Activated naive CD4-positive, alpha-beta T cell treated with anti-CD3 and anti-CD28 coated beads, Interleukin-2, amount 10 ng/mL, durations not matched to agents 7 days and 5 days (primary cell): ENCODE measurements around the gene JAG2.

Experiments used
- CTCF ChIA-PET: fragments of 350-600 bp; sonication (Branson Sonifier 250); formaldehyde crosslinking; loops from one replicate; lab custom pipeline; 2021; ENCODE audit warnings: antibody characterized with exemption; lab: Charles Lee
- DNase-seq: peaks from one replicate; pipeline ENCODE4 v3.0.0-alpha.2; 2020
- H3K27ac Mint-ChIP-seq: one replicate; pipeline ENCODE4 v1.8.0; 2021; ENCODE audit warnings: mild to moderate bottlenecking, moderate library complexity, mixed read lengths
- H3K27me3 Mint-ChIP-seq: one replicate; pipeline ENCODE4 v1.8.0; 2021; ENCODE audit warnings: mild to moderate bottlenecking, mixed read lengths
- H3K36me3 Mint-ChIP-seq: one replicate; pipeline ENCODE4 v1.8.0; 2021; ENCODE audit warnings: mixed read lengths
- H3K4me1 Mint-ChIP-seq: one replicate; pipeline ENCODE4 v1.8.0; 2021; ENCODE audit warnings: mixed read lengths
- H3K4me3 Mint-ChIP-seq: one replicate; pipeline ENCODE4 v1.8.0; 2021; ENCODE audit warnings: mild to moderate bottlenecking, moderate library complexity, mixed read lengths
- H3K9me3 Mint-ChIP-seq: one replicate; pipeline ENCODE4 v1.8.0; 2021; ENCODE audit warnings: mixed read lengths

Gene JAG2

DNA sequence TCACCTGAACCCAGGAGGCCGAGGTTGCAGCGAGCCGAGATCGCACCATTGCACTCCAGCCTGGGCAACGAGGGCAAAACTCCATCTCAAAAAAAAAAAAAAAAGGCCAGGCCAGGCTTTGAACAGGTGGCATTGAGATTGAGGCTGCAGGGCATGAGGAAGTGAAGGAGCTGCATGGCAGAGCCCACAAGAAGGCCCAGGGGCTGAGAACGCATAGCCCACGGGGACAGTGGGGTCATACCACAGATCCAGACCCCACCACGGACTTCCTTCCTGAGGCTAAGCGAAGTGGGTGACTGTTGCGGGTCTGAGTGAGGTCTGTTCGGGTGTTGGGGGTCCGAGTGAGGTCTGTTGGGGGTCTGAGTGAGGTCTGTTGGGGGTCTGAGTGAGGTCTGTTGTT, 7.8 kb downstream of the JAG2 start:
- DNase-seq: no peak
- H3K27ac Mint-ChIP-seq: no peak overlapping the region
- peaks cover 26% of the 10 kb centered on the region for H3K27me3 Mint-ChIP-seq
- no peak overlapping the region for H3K4me3 Mint-ChIP-seq
- H3K36me3 Mint-ChIP-seq: no peaks in the 10 kb centered on the region
- H3K4me1 Mint-ChIP-seq: no peaks in the 10 kb centered on the region
- CTCF ChIA-PET: no interaction called here
- no peaks in the 10 kb centered on the region for H3K9me3 Mint-ChIP-seq

DNA sequence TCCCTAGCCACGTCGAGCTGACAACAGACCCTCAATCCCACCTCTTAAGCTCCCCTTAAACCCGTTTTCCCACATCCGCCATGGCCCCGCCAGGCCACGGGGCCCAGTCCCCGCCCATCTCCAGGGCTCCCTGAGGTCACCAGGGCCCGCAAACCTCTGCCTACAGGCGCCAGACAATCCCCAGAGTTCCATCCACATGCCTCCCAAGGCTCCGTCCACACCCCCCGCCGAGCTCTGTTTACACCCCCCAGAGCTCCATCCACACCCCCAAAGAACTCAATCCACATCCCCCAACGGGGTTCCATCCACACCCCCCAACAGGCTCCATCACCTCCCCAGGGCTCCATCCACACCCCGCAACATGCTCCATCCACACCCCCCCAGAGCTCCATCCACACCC, 9.2 kb downstream of the JAG2 start:
- no peak overlapping the region for H3K4me3 Mint-ChIP-seq
- H3K36me3 Mint-ChIP-seq: no peaks in the 10 kb centered on the region
- H3K9me3 Mint-ChIP-seq: no peaks in the 10 kb centered on the region
- CTCF ChIA-PET: no interaction called here
- no peak for DNase-seq
- no peak overlapping the region for H3K27ac Mint-ChIP-seq
- H3K4me1 Mint-ChIP-seq: no peaks in the 10 kb centered on the region
- H3K27me3 Mint-ChIP-seq: peaks cover 12% of the 10 kb centered on the region

DNA sequence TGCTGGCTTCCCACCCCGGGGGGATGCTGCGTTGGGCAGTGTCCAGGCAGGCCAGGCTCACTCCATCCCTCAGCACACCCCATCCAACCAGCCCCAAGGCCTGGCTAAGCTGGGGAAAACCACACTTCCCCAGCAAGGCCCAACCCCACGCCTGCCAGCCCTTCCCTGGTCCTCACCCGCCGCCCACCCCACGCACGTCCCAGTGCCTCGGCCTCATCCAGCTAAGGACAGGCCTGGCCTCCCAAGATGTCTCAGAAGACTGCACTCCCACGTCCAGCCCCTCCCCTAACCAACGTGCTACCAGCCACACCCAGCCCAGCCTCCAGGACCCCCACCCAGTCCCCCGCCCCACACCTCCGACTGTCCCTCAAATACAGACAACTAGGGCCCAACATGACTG, 9.8 kb downstream of the JAG2 start:
- no peak for DNase-seq
- Mint-ChIP-seq H3K9me3 (no peaks in the 10 kb centered on the region), H3K36me3 (no peaks in the 10 kb centered on the region), H3K27me3 (peaks cover 9% of the 10 kb centered on the region), H3K27ac (no peak overlapping the region), H3K4me1 (no peaks in the 10 kb centered on the region), H3K4me3 (no peak overlapping the region)
- CTCF ChIA-PET: no interaction called here

DNA sequence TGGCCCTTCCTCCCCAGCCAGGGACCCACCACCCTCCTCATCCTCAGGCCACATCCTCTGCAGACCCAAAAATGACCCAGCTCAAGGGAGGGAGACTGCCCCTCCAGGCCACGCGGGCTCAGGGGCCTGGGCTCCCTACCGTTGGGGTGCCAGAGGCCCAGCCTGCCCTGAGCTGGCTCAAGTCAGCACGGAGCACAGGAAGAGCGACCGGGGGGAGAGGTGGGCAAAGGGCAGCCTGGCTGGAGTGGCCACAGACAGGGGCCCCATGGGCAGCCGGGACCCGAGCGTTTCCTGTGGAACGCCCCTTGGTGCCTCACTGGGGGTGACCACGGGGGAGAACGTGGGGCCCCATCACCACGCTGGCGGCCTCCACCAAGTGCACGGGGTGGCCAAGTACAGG, 10.7 kb downstream of the JAG2 start:
- H3K4me3 Mint-ChIP-seq: no peak overlapping the region
- no peaks in the 10 kb centered on the region for H3K4me1 Mint-ChIP-seq
- H3K36me3 Mint-ChIP-seq: no peaks in the 10 kb centered on the region
- H3K27me3 Mint-ChIP-seq: peaks cover 9% of the 10 kb centered on the region
- CTCF ChIA-PET: no interaction called here
- no peak for DNase-seq
- H3K27ac Mint-ChIP-seq: no peak overlapping the region
- no peaks in the 10 kb centered on the region for H3K9me3 Mint-ChIP-seq

DNA sequence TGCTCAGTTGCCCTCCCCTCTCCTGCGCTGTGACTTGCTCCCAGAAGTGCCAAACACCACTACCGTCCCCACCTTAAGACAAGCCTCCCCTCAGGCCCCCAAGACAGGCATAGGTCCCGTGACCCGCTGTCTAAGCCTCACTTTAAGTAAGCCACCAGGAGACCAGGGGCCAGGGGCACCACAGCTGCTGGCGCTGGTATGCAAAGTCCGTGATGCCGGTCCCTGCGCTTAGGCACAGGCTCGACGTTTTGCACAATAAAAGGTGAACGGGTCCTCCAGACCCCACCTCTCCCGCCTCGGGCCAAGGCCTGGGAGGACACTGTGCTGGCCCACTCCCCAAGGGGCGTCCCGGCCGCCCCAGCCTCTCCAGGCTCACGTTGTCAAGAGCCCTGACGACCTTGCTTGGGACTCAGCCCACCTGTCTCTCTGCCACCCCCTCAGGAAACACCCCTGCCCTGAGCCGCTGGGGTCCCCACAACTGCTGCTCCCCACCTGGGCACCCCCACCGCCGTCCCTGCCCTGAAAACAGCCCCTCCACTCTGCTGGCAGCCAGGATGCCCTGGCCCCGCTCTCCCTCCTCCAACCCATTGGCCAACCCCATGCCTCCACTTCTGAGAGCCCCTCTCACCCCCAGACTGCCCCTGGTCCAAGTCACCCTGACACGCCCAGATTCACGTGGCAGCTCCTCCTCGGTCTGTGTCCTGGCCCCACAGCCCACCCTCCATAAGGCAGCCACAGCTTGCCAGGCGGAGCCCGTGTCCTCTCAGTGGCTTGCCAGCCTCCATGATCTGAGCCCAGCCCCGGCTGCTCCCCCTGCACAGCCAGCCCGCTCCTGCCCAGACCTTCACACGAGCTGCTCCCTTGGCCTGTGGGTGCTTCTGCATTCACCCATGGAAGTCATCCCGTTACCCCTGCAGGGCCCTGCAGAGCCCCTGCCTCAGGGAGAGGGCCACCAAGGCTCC, 11.9 kb downstream of the JAG2 start:
- no peaks in the 10 kb centered on the region for H3K4me1 Mint-ChIP-seq
- H3K4me3 Mint-ChIP-seq: no peak overlapping the region
- no peak for DNase-seq
- H3K36me3 Mint-ChIP-seq: no peaks in the 10 kb centered on the region
- H3K9me3 Mint-ChIP-seq: no peaks in the 10 kb centered on the region
- H3K27me3 Mint-ChIP-seq: peaks cover 8% of the 10 kb centered on the region
- CTCF ChIA-PET: no interaction called here
- H3K27ac Mint-ChIP-seq: no peak overlapping the region

DNA sequence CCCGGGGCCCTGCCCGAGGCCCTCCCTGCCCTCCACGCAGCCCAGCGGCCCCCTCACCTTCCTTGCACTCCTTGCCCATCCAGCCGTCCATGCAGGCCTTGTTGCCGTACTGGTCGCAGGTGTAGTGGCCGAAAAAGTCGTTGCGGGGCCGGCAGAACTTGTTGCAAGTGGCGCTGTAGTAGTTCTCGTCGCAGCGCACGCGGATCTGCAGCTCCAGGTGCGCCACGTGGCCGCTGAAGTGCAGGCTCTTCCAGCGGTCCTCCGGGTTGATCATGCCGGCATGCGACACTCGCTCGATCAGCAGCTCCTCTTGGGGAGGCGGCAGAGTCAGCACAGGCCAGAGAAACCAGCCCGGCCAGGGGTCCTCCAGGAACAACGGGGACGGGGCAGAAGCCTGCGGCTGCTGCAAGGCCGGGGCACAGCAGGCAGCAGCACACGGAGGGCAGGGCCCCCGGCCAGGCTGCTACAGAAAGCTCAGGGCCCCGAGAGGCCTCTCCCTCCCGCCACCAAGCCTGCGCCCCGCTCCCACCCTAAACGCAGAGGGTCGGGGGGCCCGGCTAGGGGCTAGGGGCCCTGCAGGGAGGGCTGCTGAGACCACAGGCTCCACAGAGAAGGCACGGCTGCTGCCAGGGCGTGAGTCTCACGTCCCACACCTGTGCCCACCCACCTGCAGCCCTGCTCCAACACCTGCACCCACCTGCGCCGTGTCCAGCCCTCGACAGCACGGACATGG, 12.7 kb downstream of the JAG2 start:
- Mint-ChIP-seq H3K36me3 (no peaks in the 10 kb centered on the region), H3K4me1 (no peaks in the 10 kb centered on the region), H3K4me3 (no peak overlapping the region), H3K27me3 (peaks cover 4% of the 10 kb centered on the region), H3K27ac (no peak overlapping the region), H3K9me3 (no peaks in the 10 kb centered on the region)
- DNase-seq: no peak
- CTCF ChIA-PET: no interaction called here

DNA sequence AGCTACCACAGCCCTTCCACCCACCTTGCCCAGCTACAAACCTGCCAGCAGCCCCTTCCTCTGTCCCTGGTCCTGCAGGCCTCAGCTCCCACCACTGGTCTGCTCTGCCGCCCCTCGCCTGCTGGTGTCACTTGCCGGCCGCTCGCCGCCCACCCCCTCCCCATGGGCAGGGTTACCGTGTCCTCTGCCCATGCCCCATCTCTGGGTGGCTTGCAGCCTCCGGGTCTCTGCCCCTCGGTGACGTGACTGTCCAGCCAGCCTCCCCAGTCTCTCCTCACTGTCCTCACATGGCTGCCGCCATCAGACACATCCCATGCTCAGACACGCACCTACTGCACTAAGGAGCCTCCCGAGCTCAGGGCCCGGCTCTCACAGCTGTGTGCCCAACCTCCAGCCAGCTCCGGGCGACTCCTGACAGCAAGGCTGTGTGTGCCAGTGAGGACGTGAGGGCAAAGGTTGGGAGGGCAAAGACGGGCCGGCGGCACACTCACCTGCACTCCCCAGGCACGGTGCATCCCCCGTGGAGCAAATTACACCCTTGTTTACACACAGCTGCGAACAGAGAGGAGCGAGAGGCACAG, 13.4 kb downstream of the JAG2 start:
- Mint-ChIP-seq H3K4me1 (no peaks in the 10 kb centered on the region), H3K27me3 (peaks cover 4% of the 10 kb centered on the region), H3K9me3 (no peaks in the 10 kb centered on the region), H3K27ac (no peak overlapping the region), H3K36me3 (no peaks in the 10 kb centered on the region), H3K4me3 (no peak overlapping the region)
- no peak for DNase-seq
- CTCF ChIA-PET: no interaction called here

DNA sequence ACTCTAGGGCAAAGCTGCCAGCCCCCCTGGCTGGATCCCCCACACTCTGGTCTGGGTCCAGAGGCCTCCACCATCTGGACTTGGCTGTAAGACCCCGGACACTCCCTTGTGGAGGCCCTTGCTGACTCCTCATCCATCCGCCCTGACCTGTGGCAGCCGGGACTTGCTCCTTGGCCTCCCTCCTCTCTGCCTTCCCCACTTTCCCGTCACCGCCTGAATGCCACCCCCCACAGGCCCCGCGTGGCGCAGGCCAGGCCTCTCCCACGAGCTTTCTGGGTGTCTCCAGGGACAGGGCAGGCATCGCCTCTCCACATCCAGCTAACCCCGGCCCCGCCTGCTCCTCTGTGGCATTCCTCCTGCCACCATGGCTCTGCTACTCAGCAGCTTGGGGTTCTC, 14.1 kb downstream of the JAG2 start:
- H3K9me3 Mint-ChIP-seq: no peaks in the 10 kb centered on the region
- no peak overlapping the region for H3K27ac Mint-ChIP-seq
- no peaks in the 10 kb centered on the region for H3K4me1 Mint-ChIP-seq
- DNase-seq: no peak
- CTCF ChIA-PET: no interaction called here
- no peak overlapping the region for H3K4me3 Mint-ChIP-seq
- peaks cover 4% of the 10 kb centered on the region for H3K27me3 Mint-ChIP-seq
- H3K36me3 Mint-ChIP-seq: no peaks in the 10 kb centered on the region

DNA sequence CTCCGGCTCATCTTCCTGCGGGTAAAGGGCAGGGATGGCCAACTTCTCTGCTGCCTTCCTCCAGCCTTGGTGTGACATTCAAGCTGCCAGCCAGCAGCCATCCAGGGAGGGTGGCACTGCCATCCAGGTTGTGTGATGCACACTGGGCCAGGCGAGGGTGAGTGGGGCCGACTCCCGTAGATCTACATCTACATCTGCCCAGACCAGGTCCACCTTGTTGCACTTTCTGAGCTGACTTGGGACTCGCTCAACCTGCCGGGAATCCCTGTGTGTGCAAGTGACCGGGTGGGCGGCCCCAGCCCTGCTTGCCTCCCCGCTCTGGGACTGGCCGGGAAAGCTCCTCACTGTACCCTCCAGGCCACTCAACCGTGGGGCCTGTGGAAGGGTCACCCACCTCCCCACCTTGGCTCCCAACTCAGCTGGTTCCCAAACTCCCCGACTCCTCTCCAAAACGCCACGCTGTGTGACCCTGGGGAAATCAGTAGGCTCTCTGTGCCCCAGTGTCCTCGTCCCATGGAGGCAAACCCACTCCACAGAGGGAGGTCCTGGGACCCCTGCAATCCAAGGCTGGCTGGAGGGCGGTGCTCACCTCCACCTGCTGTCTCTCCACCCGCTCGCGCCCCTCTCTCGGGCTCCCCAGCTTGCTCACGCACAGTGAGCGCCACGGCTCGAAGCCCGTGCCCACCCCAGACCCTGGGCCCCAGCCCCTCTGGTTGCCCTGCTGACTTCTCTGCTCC, 14.7 kb downstream of the JAG2 start:
- CTCF ChIA-PET: interaction anchor here (0.7 kb wide), 1 partner anchor 64 kb away, joined by 3 read pairs; no protein-coding TSS in a partner anchor
- Mint-ChIP-seq H3K4me3 (no peak overlapping the region), H3K36me3 (no peaks in the 10 kb centered on the region), H3K27me3 (peaks cover 4% of the 10 kb centered on the region), H3K27ac (no peak overlapping the region), H3K4me1 (no peaks in the 10 kb centered on the region), H3K9me3 (no peaks in the 10 kb centered on the region)
- no peak for DNase-seq

DNA sequence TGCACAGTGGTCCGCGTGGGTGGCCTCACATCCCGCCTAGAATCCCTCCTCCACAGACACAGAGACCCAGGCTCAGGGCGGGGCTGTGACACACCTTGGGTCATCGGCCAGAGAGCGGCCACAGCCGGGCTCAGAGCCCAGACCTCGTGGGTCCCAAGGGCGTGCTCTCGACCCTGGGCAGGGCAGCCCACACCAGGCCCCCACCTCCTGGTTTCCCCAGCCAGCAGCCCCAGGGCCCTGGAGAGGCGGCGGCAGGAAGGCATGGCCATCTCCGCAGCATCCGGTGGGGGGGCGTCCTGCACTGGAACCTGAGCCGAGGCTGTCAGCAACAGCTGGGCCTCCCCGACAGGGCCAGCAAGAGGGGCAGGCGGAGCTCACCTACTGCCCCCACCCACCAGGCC, 15.2 kb downstream of the JAG2 start:
- Mint-ChIP-seq H3K4me3 (no peak overlapping the region), H3K9me3 (no peaks in the 10 kb centered on the region), H3K27me3 (peaks cover 4% of the 10 kb centered on the region), H3K4me1 (no peaks in the 10 kb centered on the region), H3K27ac (no peak overlapping the region), H3K36me3 (no peaks in the 10 kb centered on the region)
- CTCF ChIA-PET: interaction anchor here (0.7 kb wide), 1 partner anchor 63 kb away, joined by 3 read pairs; no protein-coding TSS in a partner anchor
- no peak for DNase-seq

DNA sequence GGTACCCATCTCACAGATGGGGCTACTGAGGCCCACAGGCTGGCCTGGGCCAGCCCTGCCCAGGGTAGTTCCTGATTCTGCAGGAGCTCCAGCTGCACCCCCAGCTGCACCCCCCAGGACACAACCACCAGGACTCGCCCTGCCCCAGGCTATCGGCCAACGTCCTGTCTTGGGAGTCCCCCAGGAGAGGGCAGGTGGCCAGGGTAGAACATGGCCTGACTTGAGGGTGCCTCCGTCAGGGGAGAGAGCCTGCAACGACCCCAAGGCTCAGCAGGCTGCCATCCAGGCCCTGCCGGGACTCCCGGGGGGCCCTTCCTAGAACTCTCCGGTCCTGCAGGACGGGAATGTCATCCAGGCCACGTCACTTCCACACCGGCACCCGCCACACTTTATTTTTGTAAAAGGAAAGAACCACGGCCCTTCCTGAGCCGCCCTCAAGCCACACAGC, 15.8 kb downstream of the JAG2 start:
- Mint-ChIP-seq H3K9me3 (no peaks in the 10 kb centered on the region), H3K36me3 (no peaks in the 10 kb centered on the region), H3K27ac (no peak overlapping the region), H3K27me3 (peaks cover 4% of the 10 kb centered on the region), H3K4me3 (no peak overlapping the region), H3K4me1 (no peaks in the 10 kb centered on the region)
- CTCF ChIA-PET: no interaction called here
- no peak for DNase-seq

DNA sequence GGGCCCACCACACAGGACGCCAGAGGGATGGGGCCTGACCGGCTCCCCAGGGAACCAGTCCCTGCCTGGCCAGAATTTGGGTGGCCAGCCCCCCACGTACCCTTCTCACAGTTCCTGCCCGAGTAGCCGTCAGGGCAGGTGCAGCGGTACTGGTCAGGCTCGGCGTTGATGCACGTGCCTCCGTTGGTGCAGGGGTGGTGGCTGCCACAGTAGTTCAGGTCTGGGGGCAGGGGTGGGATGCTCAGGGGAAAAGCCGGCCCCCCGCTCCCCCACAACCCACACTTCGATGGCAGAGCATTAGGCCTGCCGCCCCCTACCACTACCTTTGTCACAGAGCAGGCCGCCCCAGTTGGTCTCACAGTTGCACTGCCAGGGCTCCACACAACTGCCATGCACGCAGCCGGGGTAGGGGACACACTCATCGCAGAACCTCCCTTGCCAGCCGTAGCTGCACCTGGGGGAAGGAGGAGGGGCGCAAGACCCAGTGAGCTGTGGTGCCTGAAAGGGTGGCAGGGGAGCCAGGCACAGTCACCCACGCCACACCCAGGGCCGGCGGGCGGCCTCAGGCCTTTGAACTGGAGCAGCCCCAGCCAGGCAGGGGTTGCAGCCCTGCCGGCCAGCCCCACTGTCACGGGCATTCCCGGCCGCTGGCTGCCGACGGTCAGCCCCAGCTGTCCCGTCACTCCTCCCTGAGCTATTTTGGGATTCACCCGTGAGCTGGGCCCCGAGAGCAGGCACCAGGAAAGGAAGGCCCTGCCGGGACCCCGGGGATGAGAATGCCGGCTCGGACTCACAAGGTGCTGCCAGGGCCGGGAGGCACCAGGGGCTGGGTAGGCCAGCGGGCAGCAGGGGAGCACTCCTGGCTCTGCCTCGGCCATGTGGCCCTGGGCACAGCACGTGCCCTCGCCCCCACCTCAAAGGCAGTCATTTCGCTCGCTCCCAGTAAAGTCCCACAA, 16.5 kb downstream of the JAG2 start:
- CTCF ChIA-PET: no interaction called here

More for the DNA sequence above, 16.5 kb downstream of the JAG2 start:
- Mint-ChIP-seq H3K4me1 (no peaks in the 10 kb centered on the region), H3K9me3 (no peaks in the 10 kb centered on the region), H3K27ac (no peak overlapping the region), H3K27me3 (peaks cover 4% of the 10 kb centered on the region), H3K4me3 (no peak overlapping the region), H3K36me3 (no peaks in the 10 kb centered on the region)
- peak; percentile 19 for DNase-seq
